ENCODE data around the gene SUGT1.
"Not testable (repeated sequence)": the region's sequence is repeated elsewhere in the genome, so short reads cannot be mapped to it uniquely, and the experiment has no call there.

SUGT1 gene

GRCh38 chr13:52652196-52652979, at the start of gene SUGT1:
TSS of gene SUGT1 (plus strand) at chr13:52652836. CDS start at chr13:52652921, 85 bp downstream.
- DNase-seq = peak; percentile 91 to 99 (median 96)

- DNase-seq = not testable (repeated sequence)
These were observed 49.3 kb upstream of the SUGT1 start for GRCh38 chr13:52603316-52603715.

- DNase-seq = peak in 1 of 56 donors; percentile 3
These were observed 46.5 kb upstream of the SUGT1 start for GRCh38 chr13:52606126-52606525.

GRCh38 chr13:52606795-52607194, 45.8 kb upstream of the SUGT1 start:
- not testable (repeated sequence) for DNase-seq

- not testable (repeated sequence) for DNase-seq
These were observed 44.5 kb upstream of the SUGT1 start for GRCh38 chr13:52608184-52608583.

- DNase-seq = peak in 21 of 56 donors; percentile 3 to 61 (median 21)
These were observed 43.5 kb upstream of the SUGT1 start for GRCh38 chr13:52609013-52609606.

- DNase-seq = not testable (repeated sequence)
These were observed 42.5 kb upstream of the SUGT1 start for GRCh38 chr13:52610158-52610557.

GRCh38 chr13:52615134-52615801, 37.4 kb upstream of the SUGT1 start:
- no peak for DNase-seq

- DNase-seq = no peak
These were observed 36.8 kb upstream of the SUGT1 start for GRCh38 chr13:52615812-52616211.

- DNase-seq = peak in 55 of 56 donors; percentile 7 to 83 (median 60)
These were observed 35.3 kb upstream of the SUGT1 start for GRCh38 chr13:52617070-52618060.

GRCh38 chr13:52631083-52631690, 21.4 kb upstream of the SUGT1 start:
- DNase-seq = not testable (repeated sequence)

GRCh38 chr13:52638666-52639328, 13.8 kb upstream of the SUGT1 start:
- DNase-seq = no peak

- DNase-seq = no peak
These were observed 10.5 kb upstream of the SUGT1 start, which contains the start of gene HNRNPA1L2 for GRCh38 chr13:52642131-52642530. TSS of gene HNRNPA1L2 (plus strand) at chr13:52642431. CDS start at chr13:52642493, 62 bp downstream.

- DNase-seq = no peak
These were observed 8.5 kb upstream of the SUGT1 start for GRCh38 chr13:52644108-52644507.

GRCh38 chr13:52646967-52647366, 5.7 kb upstream of the SUGT1 start:
- no peak for DNase-seq

GRCh38 chr13:52650731-52651130, 1.9 kb upstream of the SUGT1 start:
- DNase-seq = no peak

GRCh38 chr13:52651897-52652195, 790 bp upstream of the SUGT1 start:
- peak in 2 of 56 donors; percentile 47 to 63 for DNase-seq

GRCh38 chr13:52652980-52653303, 306 bp downstream of the SUGT1 start:
- peak in 3 of 56 donors; percentile 33 to 63 (median 62) for DNase-seq

- DNase-seq = no peak
These were observed 6.7 kb downstream of the SUGT1 start for GRCh38 chr13:52659340-52659739.

- no peak for DNase-seq
These were observed 11.6 kb downstream of the SUGT1 start for GRCh38 chr13:52664272-52664671.
